ENCODE data around the gene TACC3. TPM values are rescaled to one million over a fixed set of nuclear protein-coding genes. Genes with fewer than 3 reads are reported as not detected.

Gene TACC3
- total RNA-seq, 4 donors from 2014 or later = 5.9 to 175 (median 23.1) TPM

GRCh38 chr4:1771555-1772305 is 50.4 kb downstream of the TACC3 start:
- peaks cover 62% of the 10 kb centered on the region for H3K27me3 ChIP-seq
- 26% methylated on average over 10 of the region's 28 CpGs; no CpG with 5 or more reads in 1 of the 2 donors for WGBS, 2 donors (ENCODE audit: low coverage in 1 of 2)
- no peaks in the 10 kb centered on the region for H3K9me3 ChIP-seq
- no peaks in the 10 kb centered on the region for H3K36me3 ChIP-seq
- in situ Hi-C loops (cut with MboI; ENCODE audit: low pct_ligation_motif_present in 1 of 4, low pct_unique_long_range_greater_than_20kb in 1 of 4, low sequenced_read_pairs in 3 of 4) = no loop called here
- H3K4me3 ChIP-seq = no peak overlapping the region
- peaks cover 4 to 15% (median 9%) of the 10 kb centered on the region in 4 donors for H3K4me1 ChIP-seq
- no peak overlapping the region for H3K27ac ChIP-seq
- intact Hi-C loops (cut with DNase I; ENCODE audit: low total_unique reads) = no loop called here
- no peak for DNase-seq
- TF ChIP-seq POLR2A (IDR thresholded peaks at IDR 0.05) (no peak), EP300 (IDR thresholded peaks at IDR 0.05; ENCODE audit: low read depth) (no peak), POLR2AphosphoS5 (IDR thresholded peaks at IDR 0.05) (no peak), CTCF (IDR thresholded peaks at IDR 0.05) (no peak)

- WGBS, 2 donors (ENCODE audit: low coverage in 1 of 2) = 75% methylated on average over 26 of the region's 30 CpGs; no CpG with 5 or more reads in 1 of the 2 donors
- H3K36me3 ChIP-seq = no peaks in the 10 kb centered on the region
- H3K4me3 ChIP-seq = no peak overlapping the region
- no peaks in the 10 kb centered on the region for H3K9me3 ChIP-seq
- H3K27me3 ChIP-seq = peaks cover 52% of the 10 kb centered on the region
- TF ChIP-seq POLR2A (IDR thresholded peaks at IDR 0.05) = no peak
- no peak for TF ChIP-seq EP300 (IDR thresholded peaks at IDR 0.05; ENCODE audit: low read depth)
- TF ChIP-seq POLR2AphosphoS5 (IDR thresholded peaks at IDR 0.05) = no peak
- no peak overlapping the region for H3K27ac ChIP-seq
- in situ Hi-C loops (cut with MboI; ENCODE audit: low pct_ligation_motif_present in 1 of 4, low pct_unique_long_range_greater_than_20kb in 1 of 4, low sequenced_read_pairs in 3 of 4) = no loop called here
- no peak for DNase-seq
- intact Hi-C loops (cut with DNase I; ENCODE audit: low total_unique reads) = no loop called here
- H3K4me1 ChIP-seq = peaks cover 0 to 7% (median 3%) of the 10 kb centered on the region in 4 donors
Observed at GRCh38 chr4:1772853-1773538, 51.7 kb downstream of the TACC3 start.

- no peak overlapping the region for H3K4me3 ChIP-seq
- H3K9me3 ChIP-seq = no peaks in the 10 kb centered on the region
- H3K27me3 ChIP-seq = peaks cover 47% of the 10 kb centered on the region
- intact Hi-C loops (cut with DNase I; ENCODE audit: low total_unique reads) (no loop called here), in situ Hi-C loops (cut with MboI; ENCODE audit: low pct_ligation_motif_present in 1 of 4, low pct_unique_long_range_greater_than_20kb in 1 of 4, low sequenced_read_pairs in 3 of 4) (no loop called here)
- TF ChIP-seq CTCF (IDR thresholded peaks at IDR 0.05) (no peak), POLR2AphosphoS5 (IDR thresholded peaks at IDR 0.05) (no peak), EP300 (IDR thresholded peaks at IDR 0.05; ENCODE audit: low read depth) (no peak), POLR2A (IDR thresholded peaks at IDR 0.05) (no peak)
- no peak overlapping the region for H3K27ac ChIP-seq
- no peak for DNase-seq
- 86 to 100% methylated on average over 3 to 10 of the region's 10 CpGs for WGBS, 2 donors (ENCODE audit: low coverage in 1 of 2)
- no peaks in the 10 kb centered on the region for H3K36me3 ChIP-seq
- H3K4me1 ChIP-seq = peaks cover 0 to 6% (median 2%) of the 10 kb centered on the region in 4 donors
Observed at GRCh38 chr4:1773754-1774153, 52.4 kb downstream of the TACC3 start.

GRCh38 chr4:1775731-1776500 is 54.6 kb downstream of the TACC3 start:
- no peak for DNase-seq
- H3K9me3 ChIP-seq = no peaks in the 10 kb centered on the region
- H3K4me1 ChIP-seq = peaks cover 0 to 6% (median 2%) of the 10 kb centered on the region in 4 donors
- no peak overlapping the region for H3K27ac ChIP-seq
- TF ChIP-seq EP300 (IDR thresholded peaks at IDR 0.05; ENCODE audit: low read depth) = no peak
- TF ChIP-seq CTCF (IDR thresholded peaks at IDR 0.05) = no peak
- TF ChIP-seq POLR2A (IDR thresholded peaks at IDR 0.05) = no peak
- no peak for TF ChIP-seq POLR2AphosphoS5 (IDR thresholded peaks at IDR 0.05)
- in situ Hi-C loops (cut with MboI; ENCODE audit: low pct_ligation_motif_present in 1 of 4, low pct_unique_long_range_greater_than_20kb in 1 of 4, low sequenced_read_pairs in 3 of 4) (no loop called here), intact Hi-C loops (cut with DNase I; ENCODE audit: low total_unique reads) (no loop called here)
- H3K4me3 ChIP-seq = no peak overlapping the region
- 64 to 73% methylated on average over 3 to 18 of the region's 23 CpGs for WGBS, 2 donors (ENCODE audit: low coverage in 1 of 2)
- H3K36me3 ChIP-seq = no peaks in the 10 kb centered on the region
- peaks cover 25% of the 10 kb centered on the region for H3K27me3 ChIP-seq
